ENCODE results near the gene TRIM31. TPM values are rescaled to one million over a fixed set of nuclear protein-coding genes. Genes with fewer than 3 reads are reported as not detected.

Gene TRIM31
- total and polyA plus RNA-seq, 2 of the 4 experiments (the other 2 are of a cell fraction) = not detected

DNA sequence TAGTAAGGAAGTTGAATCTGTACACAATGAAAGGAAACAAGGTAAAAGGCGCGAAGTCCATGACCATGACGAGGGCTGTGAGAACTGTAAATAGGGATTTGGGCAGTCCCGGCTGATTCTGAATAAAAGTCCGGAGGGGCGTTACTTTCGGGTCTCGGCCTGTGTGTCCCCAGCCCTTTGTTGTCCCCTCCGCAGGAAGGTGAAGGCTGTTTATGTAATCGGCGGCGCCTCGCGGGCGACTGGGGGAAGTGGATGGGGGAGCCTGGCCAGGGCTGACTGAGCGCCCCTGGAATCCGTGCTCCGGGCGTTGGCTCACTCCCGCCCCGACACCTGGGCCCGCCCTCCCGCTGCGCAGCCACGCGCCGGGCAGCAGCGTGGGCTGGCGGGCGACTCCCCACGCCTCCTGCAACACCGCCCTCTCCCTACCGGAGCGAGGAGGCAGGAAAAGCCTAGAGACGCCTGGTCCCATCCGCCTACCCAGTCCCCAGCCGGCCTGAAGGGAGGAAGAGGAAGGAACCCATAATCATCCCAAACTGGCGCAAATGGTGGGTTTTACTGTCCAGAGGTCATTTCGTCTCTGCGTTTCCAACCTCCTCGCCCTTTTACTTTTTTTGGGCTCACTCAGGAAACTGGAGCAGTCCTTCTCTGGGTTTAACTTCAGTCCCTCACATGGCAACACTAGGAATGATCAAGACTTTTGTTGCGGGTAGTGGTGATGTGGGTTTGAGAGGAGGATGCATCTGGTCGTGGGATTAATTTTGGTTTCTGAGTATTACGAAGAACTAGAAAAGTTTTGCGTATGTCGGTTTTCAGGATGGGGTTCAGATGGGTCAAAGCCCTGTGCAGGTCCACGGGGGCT lies 12.1 kb downstream of the TRIM31 start:
- no peak overlapping the region for H2AK5ac ChIP-seq (ENCODE audit: low read depth, low read length)
- H3K14ac ChIP-seq (replicated peaks; ENCODE audit: low read depth, low read length) = no peak overlapping the region
- H3K4me3 ChIP-seq (ENCODE audit: insufficient read depth, low read depth, low read length) = 0 out of 2 replicates have a peak overlapping the region, but pooled peaks have one; percentile 9
- no peak overlapping the region for H2BK20ac ChIP-seq (ENCODE audit: low read depth, low read length)
- no peak overlapping the region for H2BK5ac ChIP-seq (ENCODE audit: low read depth, low read length, poor library complexity, severe bottlenecking)
- H2BK120ac ChIP-seq (ENCODE audit: low read depth, low read length) = no peak overlapping the region
- dilution Hi-C loops (cut with HindIII; ENCODE audit: low sequenced_read_pairs, unreplicated experiment) = no loop called here
- no TSS peak for BruUV-seq (replicated peaks)
- 0 out of 2 replicates have a peak overlapping the region, but pooled peaks have one; percentile 12 for H3K23ac ChIP-seq (ENCODE audit: low read depth, low read length)
- no peaks in the 10 kb centered on the region; the same call in 1 of the 2 replicates for H3K9me1 ChIP-seq (ENCODE audit: insufficient read depth, low read length)
- H4K8ac ChIP-seq (ENCODE audit: low read depth in 2 of 2, low read length in 2 of 2) = no peak overlapping the region
- H3K27me3 ChIP-seq (ENCODE audit: control insufficient read depth, insufficient read depth, low read length) = peaks cover 57% of the 10 kb centered on the region
- H3K4me2 ChIP-seq (ENCODE audit: low read depth, low read length) = peak overlapping the region; percentile 80
- DNase-seq (no peak), ATAC-seq (ENCODE audit: low read depth) (no peak)
- H3K9me3 ChIP-seq (ENCODE audit: control insufficient read depth, insufficient read depth, low read length) = peaks cover 2% of the 10 kb centered on the region; the same call in 1 of the 2 replicates
- H3K4me1 ChIP-seq (ENCODE audit: control insufficient read depth, insufficient read depth, low read length) = peaks cover 6% of the 10 kb centered on the region
- no peak overlapping the region for H3K27ac ChIP-seq (ENCODE audit: insufficient read depth, low read length)
- no peak overlapping the region for H3K4ac ChIP-seq (ENCODE audit: low read depth, low read length)
- no peak overlapping the region for H2AK9ac ChIP-seq (replicated peaks; ENCODE audit: low read depth, low read length, poor library complexity)
- POLR2A ChIA-PET (ENCODE audit: unreplicated experiment) = no interaction called here
- no peak overlapping the region for H3K56ac ChIP-seq (ENCODE audit: extremely low read depth, insufficient read depth, low read length)
- 13% methylated on average over 6 of the region's 47 CpGs; no CpG with 5 or more reads in 1 of the 2 experiments for WGBS, 2 experiments (ENCODE audit: extremely low coverage in 2 of 2, insufficient read length in 1 of 2)
- H3K9ac ChIP-seq (ENCODE audit: low read depth, low read length) = no peak overlapping the region
- H4K91ac ChIP-seq (ENCODE audit: insufficient read depth, low read depth, low read length) = no peak overlapping the region
- peak overlapping the region; percentile 77 for H2AFZ ChIP-seq (replicated peaks; ENCODE audit: low read length, poor library complexity)
- in situ Hi-C loops (cut with MboI; ENCODE audit: low sequenced_read_pairs) = no loop called here
- H3K79me1 ChIP-seq (ENCODE audit: low read depth in 1 of 2, low read length in 2 of 2) = no peaks in the 10 kb centered on the region
- no peaks in the 10 kb centered on the region for H4K20me1 ChIP-seq (ENCODE audit: insufficient read depth, low read length)
- intact Hi-C loops (cut with micrococcal nuclease) = loop anchor here (5.0 kb wide), 1 partner anchor 116 kb away; no protein-coding TSS in a partner anchor
- H3K36me3 ChIP-seq (ENCODE audit: control insufficient read depth, insufficient read depth, low read length) = no peaks in the 10 kb centered on the region
- H2BK15ac ChIP-seq (ENCODE audit: low read depth, low read length) = no peak overlapping the region
- CTCF ChIA-PET = interaction anchor here (1.6 kb wide), 1 partner anchor 30 kb away, joined by 16 read pairs; no protein-coding TSS in a partner anchor
- no peak overlapping the region for H4K5ac ChIP-seq (ENCODE audit: low read depth, low read length)
- no peak overlapping the region for H3K18ac ChIP-seq (ENCODE audit: low read depth, low read length)
- TF ChIP-seq SMC3 (IDR thresholded peaks at IDR 0.05; ENCODE audit: low read depth, low read length) (no peak), RAD21 (IDR thresholded peaks at IDR 0.05; ENCODE audit: low read length) (no peak), CHD1 (IDR thresholded peaks at IDR 0.05; ENCODE audit: low read depth, low read length) (no peak), BHLHE40 (IDR thresholded peaks at IDR 0.05; ENCODE audit: low read depth, low read length) (no peak), POLR2A (IDR thresholded peaks at IDR 0.05; ENCODE audit: low read depth, low read length) (no peak), MAZ (IDR thresholded peaks at IDR 0.05; ENCODE audit: borderline replicate concordance, low read depth, low read length) (no peak), CEBPB (IDR thresholded peaks at IDR 0.05; ENCODE audit: low read depth, low read length) (no peak), RFX5 (IDR thresholded peaks at IDR 0.05; ENCODE audit: low read depth, low read length) (no peak), MAFK (IDR thresholded peaks at IDR 0.05; ENCODE audit: low read depth, low read length) (no peak), NFE2L2 (IDR thresholded peaks at IDR 0.05; ENCODE audit: low read depth, low read length) (no peak), MXI1 (IDR thresholded peaks at IDR 0.05; ENCODE audit: borderline replicate concordance, low read depth, low read length) (no peak; the same call in 1 of the 2 replicates)
- TF ChIP-seq, protein P1, sequence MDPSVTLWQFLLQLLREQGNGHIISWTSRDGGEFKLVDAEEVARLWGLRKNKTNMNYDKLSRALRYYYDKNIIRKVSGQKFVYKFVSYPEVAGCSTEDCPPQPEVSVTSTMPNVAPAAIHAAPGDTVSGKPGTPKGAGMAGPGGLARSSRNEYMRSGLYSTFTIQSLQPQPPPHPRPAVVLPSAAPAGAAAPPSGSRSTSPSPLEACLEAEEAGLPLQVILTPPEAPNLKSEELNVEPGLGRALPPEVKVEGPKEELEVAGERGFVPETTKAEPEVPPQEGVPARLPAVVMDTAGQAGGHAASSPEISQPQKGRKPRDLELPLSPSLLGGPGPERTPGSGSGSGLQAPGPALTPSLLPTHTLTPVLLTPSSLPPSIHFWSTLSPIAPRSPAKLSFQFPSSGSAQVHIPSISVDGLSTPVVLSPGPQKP (IDR thresholded peaks at IDR 0.05; ENCODE audit: borderline replicate concordance, low read depth, low read length) = no peak
- TF ChIP-seq, protein P2, sequence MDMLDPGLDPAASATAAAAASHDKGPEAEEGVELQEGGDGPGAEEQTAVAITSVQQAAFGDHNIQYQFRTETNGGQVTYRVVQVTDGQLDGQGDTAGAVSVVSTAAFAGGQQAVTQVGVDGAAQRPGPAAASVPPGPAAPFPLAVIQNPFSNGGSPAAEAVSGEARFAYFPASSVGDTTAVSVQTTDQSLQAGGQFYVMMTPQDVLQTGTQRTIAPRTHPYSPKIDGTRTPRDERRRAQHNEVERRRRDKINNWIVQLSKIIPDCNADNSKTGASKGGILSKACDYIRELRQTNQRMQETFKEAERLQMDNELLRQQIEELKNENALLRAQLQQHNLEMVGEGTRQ (IDR thresholded peaks at IDR 0.05; ENCODE audit: low read depth, low read length) = no peak
- TF ChIP-seq, protein P3, sequence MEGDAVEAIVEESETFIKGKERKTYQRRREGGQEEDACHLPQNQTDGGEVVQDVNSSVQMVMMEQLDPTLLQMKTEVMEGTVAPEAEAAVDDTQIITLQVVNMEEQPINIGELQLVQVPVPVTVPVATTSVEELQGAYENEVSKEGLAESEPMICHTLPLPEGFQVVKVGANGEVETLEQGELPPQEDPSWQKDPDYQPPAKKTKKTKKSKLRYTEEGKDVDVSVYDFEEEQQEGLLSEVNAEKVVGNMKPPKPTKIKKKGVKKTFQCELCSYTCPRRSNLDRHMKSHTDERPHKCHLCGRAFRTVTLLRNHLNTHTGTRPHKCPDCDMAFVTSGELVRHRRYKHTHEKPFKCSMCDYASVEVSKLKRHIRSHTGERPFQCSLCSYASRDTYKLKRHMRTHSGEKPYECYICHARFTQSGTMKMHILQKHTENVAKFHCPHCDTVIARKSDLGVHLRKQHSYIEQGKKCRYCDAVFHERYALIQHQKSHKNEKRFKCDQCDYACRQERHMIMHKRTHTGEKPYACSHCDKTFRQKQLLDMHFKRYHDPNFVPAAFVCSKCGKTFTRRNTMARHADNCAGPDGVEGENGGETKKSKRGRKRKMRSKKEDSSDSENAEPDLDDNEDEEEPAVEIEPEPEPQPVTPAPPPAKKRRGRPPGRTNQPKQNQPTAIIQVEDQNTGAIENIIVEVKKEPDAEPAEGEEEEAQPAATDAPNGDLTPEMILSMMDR (conservative IDR thresholded peaks at IDR 0.05; ENCODE audit: low read depth, low read length) = no peak
